HTERT RPE-1 (cell line): ENCODE data around the gene C9orf50.
"Not testable (repeated sequence)": the region's sequence is repeated elsewhere in the genome, so short reads cannot be mapped to it uniquely, and the experiment has no call there.

Experiments used
- in situ Hi-C: fragments of 300-500 bp; cut with MboI; formaldehyde crosslinking; loops from 4 replicates; pipeline ENCODE4 v1.14.3; 2020; ENCODE audit warnings: low sequenced_read_pairs

Gene C9orf50, protein sequence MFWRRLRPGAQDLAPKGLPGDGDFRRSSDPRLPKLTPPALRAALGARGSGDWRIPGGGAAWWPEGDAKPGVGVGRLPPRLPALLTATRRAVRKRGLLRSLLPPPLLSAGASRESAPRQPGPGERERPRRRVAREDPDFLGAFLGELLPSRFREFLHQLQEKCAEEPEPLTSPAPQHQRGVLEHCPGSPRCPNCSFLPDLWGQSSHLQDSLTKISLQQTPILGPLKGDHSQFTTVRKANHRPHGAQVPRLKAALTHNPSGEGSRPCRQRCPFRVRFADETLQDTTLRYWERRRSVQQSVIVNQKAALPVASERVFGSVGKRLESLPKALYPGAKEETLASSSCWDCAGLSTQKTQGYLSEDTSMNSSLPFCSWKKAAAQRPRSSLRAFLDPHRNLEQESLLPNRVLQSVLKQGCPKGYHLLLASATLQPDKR

DNA sequence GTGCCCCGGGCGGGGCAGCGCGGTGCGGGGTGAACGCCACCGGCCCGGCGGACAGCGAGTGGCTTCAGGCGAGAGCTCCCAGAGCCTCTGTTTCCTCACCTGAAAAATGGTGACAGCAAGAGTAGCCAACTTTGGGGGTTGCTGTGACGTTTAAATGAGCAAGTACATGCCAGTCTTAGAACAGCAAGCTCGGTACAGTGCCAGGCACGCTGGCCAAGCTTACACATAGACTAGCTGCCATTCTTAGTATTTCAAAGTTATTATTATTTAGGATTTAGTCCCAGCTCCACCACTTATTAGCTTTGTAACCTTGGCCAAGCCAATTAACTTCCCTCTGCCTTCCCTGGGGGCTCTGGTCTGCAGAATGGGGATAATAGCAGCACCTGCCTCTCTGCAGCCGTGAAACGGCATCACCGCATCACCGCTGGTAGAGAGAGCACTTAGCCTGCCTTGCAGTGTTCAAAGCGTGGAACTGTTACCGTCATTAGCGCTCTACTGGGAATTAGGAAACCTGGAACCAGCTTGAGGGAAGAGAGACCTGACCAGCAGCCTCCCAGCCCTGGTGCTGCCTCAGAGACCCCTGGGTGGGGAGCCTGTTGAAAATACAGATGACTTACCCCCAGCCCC, at the start of gene C9orf50:
C9orf50 (minus strand) TSS at position 433 of the 627 bp plus-strand sequence. CDS start 527 bp downstream, outside the sequence.
- in situ Hi-C loops = loop anchor here (25.0 kb wide), 1 partner anchor 483 kb away; no protein-coding TSS in a partner anchor

DNA sequence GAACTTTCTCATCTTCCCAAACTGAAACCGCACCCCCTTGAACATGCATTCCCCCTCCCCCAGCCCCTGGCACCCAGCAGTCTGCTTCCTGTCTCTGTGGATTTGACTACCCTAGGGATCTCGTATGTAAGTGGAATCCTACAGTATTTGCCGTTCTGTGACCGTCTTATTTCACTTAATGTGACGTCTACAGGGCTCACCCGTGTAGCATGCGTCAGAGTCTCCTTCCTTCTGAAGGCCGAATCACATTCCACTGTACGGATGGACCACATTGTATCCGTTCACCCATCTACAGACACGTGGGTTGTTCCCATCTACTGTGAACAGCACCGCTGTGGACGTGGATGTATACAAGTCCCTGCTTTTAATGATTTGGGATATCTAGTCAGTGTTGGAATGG, 49.0 kb upstream of the C9orf50 start:
- in situ Hi-C loops = no loop called here

- in situ Hi-C loops = no loop called here
Measured at GRCh38 chr9:129669141-129669718, 48.3 kb upstream of the C9orf50 start.

- in situ Hi-C loops = no loop called here
Measured at GRCh38 chr9:129667850-129668249, 46.9 kb upstream of the C9orf50 start.

GRCh38 chr9:129667378-129667777, 46.5 kb upstream of the C9orf50 start:
- in situ Hi-C loops = no loop called here

DNA sequence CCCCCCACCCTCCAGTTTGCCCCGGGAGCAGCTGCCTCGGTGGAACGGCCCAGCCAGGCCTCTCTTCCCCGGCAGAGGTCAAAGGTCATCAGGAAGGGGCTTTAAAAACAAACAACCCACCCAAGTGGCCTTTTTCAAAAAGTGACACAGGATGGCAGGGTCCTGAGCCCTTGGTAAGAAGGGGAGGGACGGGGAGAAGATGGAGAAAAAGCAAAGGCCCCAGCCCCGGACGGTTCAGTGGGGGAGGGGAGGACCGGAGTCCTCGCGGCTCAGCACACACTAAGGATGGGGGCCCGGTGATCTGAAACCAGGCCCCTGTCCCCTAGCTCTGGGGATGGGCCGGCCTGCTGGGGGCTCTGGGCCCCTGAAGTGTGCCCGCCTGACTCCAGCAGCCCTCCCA, 45.7 kb upstream of the C9orf50 start:
- in situ Hi-C loops = no loop called here

- in situ Hi-C loops = no loop called here
Measured at GRCh38 chr9:129665814-129666520, 45.1 kb upstream of the C9orf50 start.

GRCh38 chr9:129665389-129665775, 44.5 kb upstream of the C9orf50 start, which contains the start of gene PRRX2:
Gene PRRX2 (plus strand): TSS chr9:129665647. CDS start chr9:129665868, 221 bp downstream.
- in situ Hi-C loops = no loop called here

DNA sequence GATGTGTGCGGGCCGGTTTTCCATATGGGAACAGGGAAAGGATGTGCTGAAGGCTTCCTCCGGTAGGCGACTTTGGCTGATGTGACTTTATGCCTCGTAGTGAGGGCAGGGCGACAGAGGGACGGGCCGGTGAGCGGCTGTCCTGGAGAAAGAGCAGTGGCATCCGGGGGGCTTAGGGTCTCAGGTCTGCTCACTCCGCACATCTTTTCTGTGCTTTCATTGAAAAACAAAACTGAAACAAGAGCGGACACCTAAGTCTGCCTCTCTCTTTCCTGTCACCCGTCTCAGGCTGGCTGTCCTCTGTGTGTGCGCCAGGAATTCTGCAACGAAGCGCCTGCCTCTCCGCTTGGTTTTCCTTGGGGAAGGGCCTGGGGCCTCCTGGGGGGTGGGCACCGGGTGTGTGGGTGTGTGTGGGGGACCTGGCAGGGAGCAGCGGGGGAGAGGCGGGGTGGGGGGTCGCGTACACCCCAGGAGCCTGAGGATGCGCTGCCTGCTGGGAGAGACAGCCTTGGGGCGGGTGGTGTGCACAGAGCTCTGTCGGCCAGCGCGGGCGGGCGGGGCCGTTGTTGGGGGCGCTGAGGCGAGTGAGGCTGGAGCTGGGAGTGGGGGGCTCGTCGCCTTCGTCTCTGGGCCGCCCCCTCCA, 44.0 kb upstream of the C9orf50 start:
- in situ Hi-C loops = no loop called here

DNA sequence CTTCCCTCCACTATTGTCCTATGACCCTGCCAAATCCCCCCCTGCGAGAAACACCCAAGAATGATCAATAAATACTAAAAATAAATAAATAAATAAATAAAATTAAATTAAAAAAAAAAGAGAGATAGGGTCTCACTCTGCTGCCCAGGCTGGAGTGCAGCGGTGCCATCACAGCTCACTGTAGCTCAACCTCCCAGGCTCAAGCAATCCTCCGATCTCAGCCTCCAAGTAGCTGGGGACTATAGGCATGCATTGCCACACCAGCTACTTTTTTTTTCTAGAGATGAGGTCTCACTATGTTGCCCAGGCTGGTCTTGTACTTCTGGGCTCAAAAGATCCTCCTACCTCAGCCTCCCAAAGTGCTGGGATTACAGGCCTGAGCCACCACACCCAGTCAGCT, 41.3 kb upstream of the C9orf50 start:
- in situ Hi-C loops = not testable (repeated sequence)

DNA sequence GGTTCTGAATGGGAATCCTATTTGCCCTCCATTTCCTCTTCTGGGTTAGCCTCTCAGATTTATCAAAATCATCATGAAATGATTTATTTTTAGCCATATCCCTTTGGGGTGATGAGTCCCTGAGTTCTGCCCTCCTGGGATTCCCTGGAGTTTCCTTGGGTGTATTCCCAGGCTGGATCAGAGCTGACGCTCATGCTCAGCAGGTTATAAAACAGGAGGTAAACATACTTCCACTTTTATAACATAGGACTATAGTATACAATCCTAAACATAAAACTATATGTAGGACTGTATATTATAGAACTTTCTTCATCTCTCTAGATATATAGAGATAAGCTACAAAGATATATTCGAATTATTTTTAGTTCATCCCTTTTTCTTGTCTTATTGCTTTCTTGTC, 40.1 kb upstream of the C9orf50 start:
- in situ Hi-C loops = no loop called here

GRCh38 chr9:129656795-129657390, 36.0 kb upstream of the C9orf50 start:
- in situ Hi-C loops = no loop called here

- in situ Hi-C loops = no loop called here
Measured at GRCh38 chr9:129655696-129656095, 34.8 kb upstream of the C9orf50 start.

- in situ Hi-C loops = no loop called here
Measured at GRCh38 chr9:129655154-129655553, 34.3 kb upstream of the C9orf50 start.

DNA sequence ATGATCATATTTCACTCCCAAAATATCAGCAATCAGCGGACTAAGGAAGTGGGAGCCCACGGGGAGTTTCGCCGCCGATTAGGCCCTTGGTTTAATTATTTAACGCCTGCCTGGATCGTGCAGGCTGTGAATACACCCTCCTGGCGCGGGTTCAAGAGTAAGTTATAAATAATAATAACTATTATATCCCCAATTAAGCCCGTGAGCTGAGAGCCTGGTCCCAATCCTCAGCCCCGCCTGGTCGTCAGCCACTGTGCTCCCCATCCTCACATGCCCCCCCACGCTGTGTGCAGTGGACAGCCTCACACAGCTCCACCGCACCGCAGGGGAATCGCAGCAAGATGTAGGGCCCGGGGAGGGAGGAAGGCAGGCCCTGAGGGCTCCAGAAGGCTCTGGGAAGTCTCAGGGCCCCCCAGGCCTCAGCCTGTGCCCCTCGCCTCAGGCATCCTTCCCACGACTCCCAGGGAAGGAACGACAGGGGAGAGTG, 33.7 kb upstream of the C9orf50 start:
- in situ Hi-C loops = no loop called here

GRCh38 chr9:129653823-129654553, 33.1 kb upstream of the C9orf50 start:
- in situ Hi-C loops = no loop called here

GRCh38 chr9:129650680-129651235, 29.9 kb upstream of the C9orf50 start:
- in situ Hi-C loops = no loop called here

GRCh38 chr9:129649726-129650679, 29.1 kb upstream of the C9orf50 start:
- in situ Hi-C loops = no loop called here
